HUES64 (cell line): ENCODE results near the gene IL4.

Experiments
- H3K27ac ChIP-seq: 2 replicates; pipeline ENCODE4 v1.7.0; 2013; ENCODE audit warnings: low read depth, low read length, inconsistent platforms
- H3K27me3 ChIP-seq: 2 replicates; pipeline ENCODE4 v1.6.1; 2013; ENCODE audit warnings: mild to moderate bottlenecking, low read length; ENCODE audit not compliant: insufficient read depth
- H3K36me3 ChIP-seq: 2 replicates; pipeline ENCODE4 v1.6.1; 2013; ENCODE audit warnings: mild to moderate bottlenecking, low read length; ENCODE audit not compliant: insufficient read depth
- H3K4me1 ChIP-seq: 2 replicates; pipeline ENCODE4 v1.6.1; 2013; ENCODE audit warnings: mild to moderate bottlenecking, low read length, moderate library complexity; ENCODE audit not compliant: insufficient read depth
- H3K4me3 ChIP-seq: 2 replicates; pipeline ENCODE4 v1.5.1; 2013; ENCODE audit warnings: mild to moderate bottlenecking, low read length, moderate library complexity
- H3K9ac ChIP-seq: 2 replicates; pipeline ENCODE4 v1.6.1; 2013; ENCODE audit warnings: mild to moderate bottlenecking, low read depth, low read length
- H3K9me3 ChIP-seq: 2 replicates; pipeline ENCODE4 v1.6.1; 2013; ENCODE audit warnings: low read depth, low read length; ENCODE audit not compliant: insufficient read depth
- WGBS: fragments of 150-250, 120-280 bp; methylation state at CpG from one replicate; pipeline ENCODE4 v1.1.7; 2013; ENCODE audit warnings: missing lambda C conversion rate; 5-methylcytosine and 5-hydroxymethylcytosine counted together

The IL4 gene

DNA sequence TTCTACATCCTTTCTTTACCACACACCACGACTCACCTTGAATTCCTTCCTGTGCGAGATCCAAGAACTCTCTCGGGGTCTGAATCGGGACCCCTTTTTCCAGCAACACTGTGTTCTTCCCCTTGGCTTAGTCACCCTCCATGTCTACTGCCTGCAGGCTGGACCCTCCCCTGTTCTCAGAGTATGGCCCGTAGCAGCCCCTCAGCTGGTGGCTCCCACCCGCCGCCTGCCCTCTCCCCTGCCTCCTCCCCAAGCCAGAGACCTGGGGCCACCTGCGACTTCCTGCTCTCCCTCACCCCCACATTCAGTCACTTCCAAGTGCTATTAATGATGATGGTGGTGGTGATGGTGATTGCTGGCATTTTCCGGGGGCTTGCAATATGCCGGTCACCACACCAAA lies 6.5 kb upstream of the IL4 start:
- no peak overlapping the region for H3K9ac ChIP-seq
- no peak overlapping the region for H3K27ac ChIP-seq
- H3K9me3 ChIP-seq = no peaks in the 10 kb centered on the region
- no peaks in the 10 kb centered on the region for H3K36me3 ChIP-seq
- H3K4me3 ChIP-seq = no peak overlapping the region
- H3K4me1 ChIP-seq = no peaks in the 10 kb centered on the region
- H3K27me3 ChIP-seq = no peaks in the 10 kb centered on the region
- 93% methylated on average over 9 of the region's 10 CpGs for WGBS

DNA sequence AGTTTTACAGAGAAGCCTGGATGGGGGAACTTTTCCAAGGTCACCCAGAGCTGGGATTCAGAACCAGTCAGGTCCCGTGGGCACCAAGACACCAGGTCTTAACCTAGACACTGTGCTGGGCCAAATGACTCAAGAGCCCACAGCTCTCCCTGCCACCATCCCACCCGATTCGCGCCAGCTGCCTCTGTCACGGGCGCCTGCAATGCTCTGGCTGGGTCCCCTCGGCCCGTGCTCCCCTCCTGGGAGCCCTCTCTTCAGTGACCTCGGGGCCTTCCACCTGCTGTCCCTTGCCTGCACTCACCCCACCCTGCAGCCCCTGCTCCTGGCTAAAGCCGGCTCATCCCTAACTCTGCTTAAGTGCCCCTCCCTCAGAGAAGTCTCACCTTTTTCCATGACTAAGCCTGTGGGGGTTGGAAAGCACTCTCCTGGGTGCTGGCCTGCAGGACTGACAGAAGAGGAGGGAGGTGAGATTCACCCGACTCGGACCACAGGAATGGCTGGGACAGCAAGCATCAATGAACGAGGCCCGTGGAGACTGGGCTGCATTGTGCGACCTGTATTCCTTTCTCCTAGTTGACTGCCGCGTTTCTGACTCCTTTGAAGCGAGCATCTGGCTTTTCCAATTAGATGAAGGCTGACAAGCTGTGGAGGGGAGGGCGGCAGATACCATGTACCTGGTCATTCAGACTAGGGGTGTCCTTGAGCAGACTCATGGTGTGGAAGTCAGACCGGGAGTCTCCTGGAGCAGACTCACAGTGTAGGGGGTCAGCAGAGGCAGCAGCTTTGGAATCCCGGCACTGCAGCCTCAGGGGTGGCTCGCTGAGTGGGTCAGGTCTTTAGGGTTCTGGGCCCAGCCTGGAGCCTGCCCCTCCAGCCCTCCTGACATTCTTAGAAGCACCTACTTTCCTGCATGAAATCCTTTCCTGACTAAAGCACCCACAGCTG lies 5.8 kb upstream of the IL4 start:
- Histone ChIP-seq H3K9me3 (no peaks in the 10 kb centered on the region), H3K4me3 (no peak overlapping the region), H3K27ac (no peak overlapping the region), H3K27me3 (no peaks in the 10 kb centered on the region), H3K9ac (no peak overlapping the region), H3K4me1 (no peaks in the 10 kb centered on the region), H3K36me3 (no peaks in the 10 kb centered on the region)
- WGBS = 78% methylated on average over 22 of the region's 22 CpGs

DNA sequence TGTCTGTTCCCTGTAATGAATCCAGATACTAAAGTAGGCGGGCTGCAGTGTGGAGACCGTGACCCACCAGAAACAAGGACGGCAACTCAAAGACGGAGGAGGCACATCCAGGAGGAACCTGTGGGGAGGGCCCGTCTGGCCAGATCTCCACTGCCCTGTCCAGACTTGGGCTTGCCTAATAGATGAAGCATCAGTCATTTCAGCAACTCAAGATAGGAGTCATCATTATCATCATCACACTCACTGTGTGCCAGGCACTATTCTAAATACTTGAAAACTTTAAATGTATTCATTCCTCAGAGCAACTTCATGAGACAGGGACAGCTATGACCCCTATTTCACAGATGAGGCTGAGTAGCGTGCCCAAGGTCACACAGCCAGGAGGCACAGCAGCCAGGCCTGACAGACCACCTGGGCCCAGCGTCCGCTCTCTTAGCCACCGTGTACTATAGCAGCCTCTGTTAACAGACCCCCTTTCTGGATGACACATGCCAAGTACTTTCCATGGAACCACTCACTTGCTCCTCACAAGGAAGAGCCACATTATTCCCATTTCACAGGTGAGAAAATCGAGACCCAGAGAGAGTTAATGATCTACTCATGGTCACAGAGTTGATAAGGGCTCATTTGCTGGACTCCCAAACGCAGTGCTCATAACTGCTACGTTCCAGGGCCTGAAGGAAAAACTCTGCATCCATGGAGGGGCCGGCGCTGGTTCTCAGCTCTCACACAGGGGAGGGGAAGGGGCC lies 4.9 kb upstream of the IL4 start:
- Histone ChIP-seq H3K27ac (no peak overlapping the region), H3K9me3 (no peaks in the 10 kb centered on the region), H3K9ac (no peak overlapping the region), H3K36me3 (no peaks in the 10 kb centered on the region), H3K4me3 (no peak overlapping the region), H3K4me1 (no peaks in the 10 kb centered on the region), H3K27me3 (no peaks in the 10 kb centered on the region)
- 91% methylated on average over 14 of the region's 14 CpGs for WGBS

DNA sequence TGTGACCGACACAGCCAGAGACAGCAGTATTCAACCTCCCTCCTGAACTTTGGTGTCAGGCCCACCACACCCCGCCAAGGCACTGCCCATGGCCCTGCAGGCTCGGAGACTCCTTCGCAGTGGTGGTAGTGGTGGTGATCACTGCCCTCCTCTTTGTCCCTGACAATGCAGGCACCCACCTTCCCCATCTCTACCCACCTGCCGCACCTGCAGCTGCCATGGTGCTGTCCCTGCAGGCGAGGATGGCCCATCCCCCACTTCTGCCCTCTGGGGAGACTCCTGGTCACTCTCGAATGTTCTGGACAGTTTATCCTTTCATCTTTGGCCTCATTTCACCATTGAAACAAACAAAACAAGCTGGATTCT lies 4.4 kb upstream of the IL4 start:
- WGBS = 94% methylated on average over 7 of the region's 7 CpGs
- Histone ChIP-seq H3K4me3 (no peak overlapping the region), H3K27me3 (no peaks in the 10 kb centered on the region), H3K27ac (no peak overlapping the region), H3K4me1 (no peaks in the 10 kb centered on the region), H3K36me3 (no peaks in the 10 kb centered on the region), H3K9me3 (no peaks in the 10 kb centered on the region), H3K9ac (no peak overlapping the region)

DNA sequence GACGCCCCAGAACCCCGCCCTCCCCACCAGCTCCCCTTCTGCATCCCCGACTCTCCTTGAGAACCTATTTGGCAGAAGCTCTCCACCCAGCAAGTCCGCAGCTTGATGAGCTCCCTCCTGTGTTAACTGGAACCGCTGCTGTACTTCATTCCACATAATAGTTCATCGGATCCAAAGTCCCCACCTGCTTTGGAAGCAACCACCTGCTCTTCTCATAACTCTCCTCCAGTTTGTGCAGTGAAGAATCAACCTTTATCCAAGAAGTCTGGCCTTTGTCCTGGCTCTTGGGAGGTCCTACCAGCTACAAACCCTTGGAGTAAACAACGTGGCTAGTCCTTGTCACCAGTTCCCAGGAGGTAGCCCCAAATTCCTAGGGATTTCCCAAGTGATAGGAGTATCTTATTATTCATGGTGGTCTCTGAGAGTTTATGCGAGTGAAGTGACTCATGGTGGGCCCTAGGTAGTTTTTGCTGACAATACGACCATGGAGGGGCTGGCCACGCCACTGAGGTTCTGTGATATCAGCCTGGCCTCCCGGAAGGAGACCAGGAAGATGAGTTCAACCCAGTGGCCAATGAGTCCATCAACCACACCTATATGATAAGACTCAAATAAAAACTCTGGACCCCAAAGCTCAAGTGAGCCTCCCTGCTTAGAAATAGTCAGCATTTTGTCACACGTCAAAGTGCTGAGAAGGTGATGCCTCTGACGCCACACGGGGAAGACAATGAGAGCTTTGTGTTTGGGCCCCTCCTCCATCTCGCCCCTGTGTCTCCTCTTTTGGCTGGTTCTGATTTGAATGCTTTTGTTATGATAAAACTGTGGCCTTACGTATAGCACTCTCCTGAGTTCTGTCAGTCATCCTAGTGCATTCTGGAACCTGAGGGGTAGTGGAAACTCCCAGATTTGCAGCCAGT lies 3.6 kb upstream of the IL4 start:
- H3K9ac ChIP-seq = no peak overlapping the region
- no peaks in the 10 kb centered on the region for H3K9me3 ChIP-seq
- H3K4me3 ChIP-seq = no peak overlapping the region
- no peaks in the 10 kb centered on the region for H3K4me1 ChIP-seq
- H3K27me3 ChIP-seq = no peaks in the 10 kb centered on the region
- no peaks in the 10 kb centered on the region for H3K36me3 ChIP-seq
- 80% methylated on average over 16 of the region's 16 CpGs for WGBS
- H3K27ac ChIP-seq = no peak overlapping the region

DNA sequence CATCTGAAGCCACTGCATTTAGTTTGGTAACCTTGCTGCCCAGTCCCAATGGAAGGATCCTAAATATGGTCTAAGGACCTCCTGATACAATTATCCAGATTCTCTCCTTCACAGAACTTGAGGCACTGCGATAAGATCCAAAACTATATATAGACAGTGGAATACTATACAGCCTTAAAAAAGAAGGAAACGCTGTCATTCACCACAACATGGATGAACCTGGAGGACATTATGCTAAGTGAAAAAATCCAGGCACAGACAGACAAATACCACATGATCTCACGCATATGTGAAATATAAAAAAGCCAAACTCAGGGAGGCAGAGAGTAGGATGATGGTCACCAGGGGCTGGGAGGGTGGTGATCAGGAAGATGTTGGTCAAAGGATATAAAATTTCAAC lies 2.8 kb upstream of the IL4 start:
- no peaks in the 10 kb centered on the region for H3K36me3 ChIP-seq

DNA sequence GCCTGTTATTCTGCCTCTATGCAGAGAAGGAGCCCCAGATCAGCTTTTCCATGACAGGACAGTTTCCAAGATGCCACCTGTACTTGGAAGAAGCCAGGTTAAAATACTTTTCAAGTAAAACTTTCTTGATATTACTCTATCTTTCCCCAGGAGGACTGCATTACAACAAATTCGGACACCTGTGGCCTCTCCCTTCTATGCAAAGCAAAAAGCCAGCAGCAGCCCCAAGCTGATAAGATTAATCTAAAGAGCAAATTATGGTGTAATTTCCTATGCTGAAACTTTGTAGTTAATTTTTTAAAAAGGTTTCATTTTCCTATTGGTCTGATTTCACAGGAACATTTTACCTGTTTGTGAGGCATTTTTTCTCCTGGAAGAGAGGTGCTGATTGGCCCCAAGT lies 301 bp upstream of the IL4 start:
- no peak overlapping the region for H3K27ac ChIP-seq
- no peak overlapping the region for H3K9ac ChIP-seq
- WGBS = 75% methylated on average over 1 of the region's 1 CpG
- H3K36me3 ChIP-seq = no peaks in the 10 kb centered on the region
- no peak overlapping the region for H3K4me3 ChIP-seq
- no peaks in the 10 kb centered on the region for H3K4me1 ChIP-seq
- H3K27me3 ChIP-seq = no peaks in the 10 kb centered on the region
- H3K9me3 ChIP-seq = no peaks in the 10 kb centered on the region

More for the DNA sequence above, 2.8 kb upstream of the IL4 start:
- H3K4me1 ChIP-seq = no peaks in the 10 kb centered on the region
- H3K4me3 ChIP-seq = no peak overlapping the region
- no peak overlapping the region for H3K9ac ChIP-seq
- H3K9me3 ChIP-seq = no peaks in the 10 kb centered on the region
- 92% methylated on average over 3 of the region's 3 CpGs for WGBS
- no peak overlapping the region for H3K27ac ChIP-seq
- H3K27me3 ChIP-seq = no peaks in the 10 kb centered on the region

DNA sequence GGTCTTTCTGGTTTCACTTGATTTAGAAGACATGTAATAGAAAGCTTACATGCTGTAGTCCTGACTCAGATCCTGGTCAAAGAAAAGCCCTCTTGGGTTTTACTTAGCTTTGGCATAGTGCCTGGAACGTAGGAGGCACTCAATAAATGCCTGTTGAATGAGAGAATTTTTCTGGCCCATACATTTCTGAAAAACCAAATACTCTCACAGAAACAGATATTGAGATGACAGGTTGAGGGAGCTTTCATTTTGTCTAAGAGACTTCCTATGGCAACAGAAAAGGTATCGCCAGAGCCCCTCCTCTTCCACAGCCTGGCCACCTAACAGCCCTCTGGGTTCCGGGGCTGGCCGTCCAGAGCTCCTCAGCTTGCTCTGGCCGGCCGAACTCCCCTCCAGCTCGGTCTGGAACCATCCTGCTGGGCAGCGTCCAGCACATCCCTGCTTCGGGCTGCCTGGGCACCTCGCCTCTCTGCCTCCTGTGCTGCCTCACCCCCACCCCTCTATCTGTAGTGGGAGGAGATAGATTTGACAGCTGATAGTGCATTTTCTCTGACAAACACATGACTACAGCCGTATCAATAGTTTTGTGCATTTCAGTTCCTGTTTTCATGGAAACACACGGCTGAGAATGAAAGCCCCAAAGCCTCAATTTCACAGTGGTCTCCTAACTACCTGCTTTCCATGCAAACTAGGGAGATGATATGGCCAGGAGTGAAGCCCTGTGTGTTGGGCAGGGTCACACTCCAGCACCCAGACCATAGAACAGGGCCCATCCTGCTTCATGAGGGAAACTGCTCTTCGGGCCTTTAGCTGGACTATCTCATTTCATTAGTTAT lies 1.1 kb downstream of the IL4 start:
- no peaks in the 10 kb centered on the region for H3K36me3 ChIP-seq
- H3K27ac ChIP-seq = no peak overlapping the region
- H3K4me1 ChIP-seq = no peaks in the 10 kb centered on the region
- H3K9me3 ChIP-seq = no peaks in the 10 kb centered on the region
- 95% methylated on average over 13 of the region's 13 CpGs for whole genome bisulfite sequencing
- H3K4me3 ChIP-seq = no peak overlapping the region
- H3K27me3 ChIP-seq = no peaks in the 10 kb centered on the region
- H3K9ac ChIP-seq = no peak overlapping the region

DNA sequence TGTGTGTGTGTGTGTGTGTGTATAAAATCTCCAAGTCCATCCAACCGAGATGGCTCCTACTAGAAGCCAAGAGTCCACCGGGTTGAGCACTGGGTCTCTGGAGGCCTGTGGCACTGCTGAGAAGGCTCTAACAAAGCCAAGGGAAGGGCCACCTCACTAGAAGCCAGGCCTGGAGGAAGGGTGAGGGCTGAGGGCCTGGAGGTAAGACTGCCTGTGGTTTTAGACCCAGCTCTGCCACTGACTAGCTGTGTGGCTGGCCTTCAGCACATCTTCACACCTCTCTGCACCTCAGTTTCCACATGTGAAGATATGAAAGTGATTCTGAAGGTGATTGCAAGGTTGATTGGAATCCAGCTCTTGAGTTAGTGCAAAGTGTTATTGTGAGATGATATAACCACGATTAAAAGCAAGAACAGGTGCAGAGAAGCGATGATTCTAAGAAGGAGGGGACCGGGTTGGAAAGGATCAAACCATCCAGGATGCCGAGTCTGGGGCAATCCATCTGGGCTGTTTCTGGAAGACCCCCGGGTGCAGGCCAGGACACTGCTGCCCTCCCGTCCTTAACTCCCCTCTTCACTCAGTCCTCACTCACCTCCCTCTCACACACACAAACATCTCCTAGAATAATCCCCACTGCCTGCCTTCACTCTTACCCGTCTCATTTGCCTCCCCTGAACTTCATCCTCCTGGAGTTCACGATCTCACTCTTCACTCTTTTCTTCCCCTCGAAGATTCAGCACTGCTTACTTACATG lies 2.3 kb downstream of the IL4 start:
- no peak overlapping the region for H3K27ac ChIP-seq
- no peak overlapping the region for H3K9ac ChIP-seq
- H3K36me3 ChIP-seq = no peaks in the 10 kb centered on the region
- no peaks in the 10 kb centered on the region for H3K4me1 ChIP-seq
- no peaks in the 10 kb centered on the region for H3K9me3 ChIP-seq
- 90% methylated on average over 11 of the region's 11 CpGs for WGBS
- no peaks in the 10 kb centered on the region for H3K27me3 ChIP-seq
- no peak overlapping the region for H3K4me3 ChIP-seq

DNA sequence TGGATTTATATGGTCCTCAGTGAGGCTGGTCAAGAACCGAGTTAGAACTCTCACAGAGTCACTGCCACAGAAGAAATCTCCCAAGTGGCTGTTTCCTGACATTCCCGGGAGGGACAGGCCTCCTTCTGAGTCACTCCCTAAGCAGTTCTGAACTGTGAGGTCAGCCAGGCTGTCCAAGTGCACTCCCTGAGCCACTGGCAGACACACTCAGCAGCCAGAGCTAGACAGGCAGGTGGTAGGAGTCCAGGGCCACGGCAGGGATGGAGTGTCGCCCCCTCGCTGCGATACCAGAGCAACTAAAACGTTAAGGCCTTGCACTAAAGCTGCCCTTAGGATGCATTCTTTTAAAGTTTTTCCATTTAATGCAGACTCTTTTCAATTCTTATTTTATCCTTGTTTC lies 3.4 kb downstream of the IL4 start:
- no peak overlapping the region for H3K9ac ChIP-seq
- H3K4me1 ChIP-seq = no peaks in the 10 kb centered on the region
- H3K4me3 ChIP-seq = no peak overlapping the region
- H3K27ac ChIP-seq = no peak overlapping the region
- H3K9me3 ChIP-seq = no peaks in the 10 kb centered on the region
- no peaks in the 10 kb centered on the region for H3K36me3 ChIP-seq
- no peaks in the 10 kb centered on the region for H3K27me3 ChIP-seq
- 70% methylated on average over 7 of the region's 7 CpGs for WGBS
